DMS53 (cell line): ENCODE measurements around the gene TCIRG1.
A peak's percentile ranks its signal among the peaks of the same experiment; 100 is the strongest.

Experiments
- DNase-seq: peaks from one replicate; lab custom pipeline; 2025; lab: John Stamatoyannopoulos, UW

Gene TCIRG1

GRCh38 chr11:68036717-68037239 lies 2.0 kb upstream of the TCIRG1 start:
- no peak for DNase-seq

GRCh38 chr11:68037411-68038225 lies 1.2 kb upstream of the TCIRG1 start:
- DNase-seq = peak; percentile 54

DNA sequence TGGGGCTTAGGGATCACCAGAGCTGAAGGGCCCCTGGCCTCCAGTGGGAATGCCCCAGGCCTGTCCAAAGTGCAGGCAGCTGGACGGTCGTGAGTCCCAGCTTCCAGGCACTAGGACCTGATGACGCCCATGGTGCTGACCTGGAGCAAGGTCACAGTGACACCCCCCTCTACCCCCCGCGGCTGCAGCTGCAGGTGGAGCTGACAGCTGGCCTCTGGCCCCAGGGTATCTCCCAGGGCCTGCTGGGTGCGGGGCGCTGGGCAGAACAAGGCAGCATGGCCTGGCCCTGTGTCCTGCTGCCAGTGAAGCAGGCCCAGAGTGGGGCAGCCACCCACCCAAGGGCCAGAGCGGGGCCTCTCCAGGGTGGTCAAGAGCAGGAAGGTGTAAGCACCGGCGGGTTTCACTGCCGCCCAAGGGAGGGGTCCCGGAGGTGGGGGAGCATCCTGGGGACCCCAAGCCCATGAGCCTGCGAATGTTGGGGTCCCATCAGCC lies 553 bp upstream of the TCIRG1 start:
- DNase-seq = peak; percentile 85

- peak; percentile 72 for DNase-seq
Measured at GRCh38 chr11:68039526-68040086, 781 bp downstream of the TCIRG1 start.

DNA sequence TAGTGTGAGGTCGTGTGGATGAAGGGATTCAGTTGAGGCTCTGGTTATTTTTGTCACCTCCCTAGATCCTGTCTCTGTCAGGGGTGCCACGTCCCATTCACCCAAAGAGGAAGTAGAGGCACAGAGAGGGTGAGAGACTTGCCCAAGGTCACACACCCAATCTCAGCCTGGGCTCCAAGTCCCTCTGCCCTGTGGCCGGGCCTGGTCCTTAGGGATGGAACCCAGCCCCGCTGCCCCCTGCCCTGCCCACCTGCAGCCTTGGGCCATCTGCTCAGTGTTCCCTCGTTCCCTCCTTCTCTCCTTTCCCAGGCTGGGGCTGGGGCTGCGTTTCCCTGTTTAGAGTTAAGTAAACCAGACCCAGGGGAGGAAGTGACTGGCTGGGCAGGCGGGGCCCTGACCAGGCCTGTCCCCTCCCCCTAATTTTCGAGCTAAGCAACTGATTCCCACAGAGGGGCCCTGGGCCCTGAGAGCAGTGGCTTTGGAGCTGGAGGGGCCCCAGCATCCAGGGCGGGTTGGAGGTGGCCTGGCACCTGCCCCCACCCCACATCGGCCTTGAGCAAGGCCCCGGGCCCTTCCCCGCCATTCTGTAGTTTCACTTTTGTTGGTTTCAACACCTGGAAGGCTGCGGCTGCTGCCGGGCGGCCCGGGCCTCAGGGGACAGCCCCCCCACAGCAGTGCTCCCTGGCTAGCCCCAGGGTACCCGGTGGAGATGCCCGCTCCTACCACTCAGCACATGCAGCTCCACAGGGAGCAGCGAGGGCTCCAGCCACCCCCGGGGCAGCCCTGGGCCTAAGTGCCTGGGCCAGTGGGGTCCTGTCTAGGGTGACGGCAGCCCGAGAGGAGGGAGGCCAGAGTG lies 1.5 kb downstream of the TCIRG1 start:
- DNase-seq = peak; percentile 91

DNA sequence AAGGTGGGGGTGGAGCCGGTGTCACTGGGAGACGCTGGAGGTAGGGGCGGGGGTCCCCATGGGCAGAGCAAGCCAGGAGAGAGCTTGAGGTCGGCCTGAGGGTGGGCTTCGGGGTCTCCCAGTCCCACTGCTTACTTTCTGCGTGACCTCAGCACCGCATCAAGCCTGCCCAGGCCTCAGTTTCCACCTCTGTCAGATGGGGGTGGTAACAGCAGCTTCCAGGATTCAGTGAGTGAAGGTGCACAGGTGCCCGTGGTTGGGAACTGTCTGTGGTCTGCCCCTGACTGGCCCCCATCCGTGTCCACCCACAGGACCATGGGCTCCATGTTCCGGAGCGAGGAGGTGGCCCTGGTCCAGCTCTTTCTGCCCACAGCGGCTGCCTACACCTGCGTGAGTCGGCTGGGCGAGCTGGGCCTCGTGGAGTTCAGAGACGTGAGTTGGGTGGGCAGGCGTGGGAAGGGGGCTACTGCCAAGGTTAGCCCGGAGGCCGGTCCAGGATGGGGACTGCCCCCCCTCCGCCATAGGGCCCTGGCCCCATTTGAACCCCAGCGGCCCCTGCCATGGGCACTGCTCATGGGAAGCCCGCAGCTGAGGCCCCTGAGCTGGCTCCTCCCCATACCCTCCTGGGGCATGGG lies 2.2 kb downstream of the TCIRG1 start:
- DNase-seq = no peak

- no peak for DNase-seq
Measured at GRCh38 chr11:68041617-68042218, 2.9 kb downstream of the TCIRG1 start.

GRCh38 chr11:68042219-68043028 lies 3.6 kb downstream of the TCIRG1 start:
- DNase-seq = peak; percentile 40

DNA sequence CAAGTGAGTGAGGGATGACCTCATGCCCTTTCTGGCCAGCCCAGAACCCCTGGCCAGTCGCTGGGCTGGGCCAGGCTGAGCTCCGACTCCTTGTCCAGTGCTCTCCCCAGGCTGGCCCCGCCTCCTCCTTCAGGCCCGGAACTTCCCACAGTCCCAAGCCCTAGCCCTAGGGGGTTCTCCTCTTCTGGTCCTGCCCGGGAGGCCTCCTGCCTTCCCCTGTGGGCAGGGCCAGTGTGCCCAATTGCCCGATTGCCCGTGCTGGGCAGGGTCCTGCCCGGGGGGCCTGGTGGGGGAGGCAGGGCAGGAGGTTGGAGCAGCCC lies 4.2 kb downstream of the TCIRG1 start:
- no peak for DNase-seq

- DNase-seq = peak; percentile 46
Measured at GRCh38 chr11:68043349-68044144, 4.7 kb downstream of the TCIRG1 start.

DNA sequence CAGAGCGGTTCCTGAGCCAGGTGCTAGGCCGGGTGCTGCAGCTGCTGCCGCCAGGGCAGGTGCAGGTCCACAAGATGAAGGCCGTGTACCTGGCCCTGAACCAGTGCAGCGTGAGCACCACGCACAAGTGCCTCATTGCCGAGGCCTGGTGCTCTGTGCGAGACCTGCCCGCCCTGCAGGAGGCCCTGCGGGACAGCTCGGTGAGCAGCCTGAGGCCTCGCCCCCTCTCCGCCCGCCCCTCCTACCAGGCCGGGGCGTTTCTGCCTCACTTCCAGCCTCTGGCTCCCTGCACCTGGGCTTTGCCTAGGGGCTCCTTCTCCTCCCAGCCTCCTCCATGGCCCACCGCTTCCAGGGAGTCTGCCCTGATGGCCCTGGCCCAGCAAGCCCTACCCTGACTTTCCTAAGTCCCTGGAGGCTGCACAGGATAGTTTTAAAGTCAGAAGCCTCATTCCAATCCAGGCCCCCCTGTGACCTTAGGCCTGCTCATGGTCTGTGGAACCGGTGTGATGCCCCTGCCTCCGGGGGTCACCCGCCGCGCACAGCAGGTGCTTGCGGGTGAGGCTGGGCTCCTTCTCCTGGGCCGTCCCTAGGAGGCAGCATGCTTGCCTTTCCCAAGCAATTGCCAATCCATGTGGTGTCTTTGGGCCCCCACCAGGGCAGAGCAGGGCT lies 5.5 kb downstream of the TCIRG1 start:
- DNase-seq = peak; percentile 69

DNA sequence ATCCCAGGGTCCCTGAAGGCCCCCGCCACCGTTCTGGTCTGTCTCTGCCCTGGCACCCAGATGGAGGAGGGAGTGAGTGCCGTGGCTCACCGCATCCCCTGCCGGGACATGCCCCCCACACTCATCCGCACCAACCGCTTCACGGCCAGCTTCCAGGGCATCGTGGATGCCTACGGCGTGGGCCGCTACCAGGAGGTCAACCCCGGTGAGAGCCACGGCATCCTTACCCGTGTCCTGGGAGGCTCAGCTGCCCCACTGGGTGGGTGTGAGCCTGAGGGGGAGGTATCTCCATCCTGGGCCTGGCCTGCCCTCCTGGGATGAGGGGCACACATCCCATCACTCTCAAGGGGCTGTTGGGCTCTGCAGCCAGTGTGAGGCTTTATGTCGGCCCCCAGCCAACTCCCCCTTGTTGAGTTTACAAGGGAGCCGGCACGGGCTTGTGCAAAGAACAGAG lies 6.1 kb downstream of the TCIRG1 start:
- no peak for DNase-seq

DNA sequence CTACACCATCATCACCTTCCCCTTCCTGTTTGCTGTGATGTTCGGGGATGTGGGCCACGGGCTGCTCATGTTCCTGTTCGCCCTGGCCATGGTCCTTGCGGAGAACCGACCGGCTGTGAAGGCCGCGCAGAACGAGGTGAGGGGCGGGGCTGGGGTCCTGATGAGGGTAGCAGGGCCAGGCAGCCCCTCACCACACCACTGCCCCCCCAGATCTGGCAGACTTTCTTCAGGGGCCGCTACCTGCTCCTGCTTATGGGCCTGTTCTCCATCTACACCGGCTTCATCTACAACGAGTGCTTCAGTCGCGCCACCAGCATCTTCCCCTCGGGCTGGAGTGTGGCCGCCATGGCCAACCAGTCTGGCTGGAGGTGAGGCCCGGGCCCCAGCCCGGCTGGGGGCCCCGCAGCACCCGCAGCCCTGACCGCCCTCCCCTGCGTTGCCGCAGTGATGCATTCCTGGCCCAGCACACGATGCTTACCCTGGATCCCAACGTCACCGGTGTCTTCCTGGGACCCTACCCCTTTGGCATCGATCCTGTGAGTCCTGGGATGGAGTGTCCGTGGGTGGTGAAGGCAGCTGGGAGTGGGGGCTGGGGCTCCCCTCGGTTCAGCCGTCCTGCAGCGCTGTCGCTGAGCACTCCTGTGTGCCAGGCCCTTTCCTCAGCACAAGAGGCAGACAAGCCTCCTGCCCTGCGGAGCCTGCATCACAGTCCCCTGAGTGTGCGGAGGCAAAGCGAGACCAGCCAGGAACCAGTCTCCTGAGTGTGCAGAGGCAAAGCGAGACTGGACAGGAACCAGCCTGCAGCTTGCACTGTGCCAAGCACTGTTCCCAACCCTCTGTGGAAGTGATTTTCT lies 8.8 kb downstream of the TCIRG1 start:
- DNase-seq = no peak

- no peak for DNase-seq
Measured at GRCh38 chr11:68048681-68049508, 10.1 kb downstream of the TCIRG1 start.

DNA sequence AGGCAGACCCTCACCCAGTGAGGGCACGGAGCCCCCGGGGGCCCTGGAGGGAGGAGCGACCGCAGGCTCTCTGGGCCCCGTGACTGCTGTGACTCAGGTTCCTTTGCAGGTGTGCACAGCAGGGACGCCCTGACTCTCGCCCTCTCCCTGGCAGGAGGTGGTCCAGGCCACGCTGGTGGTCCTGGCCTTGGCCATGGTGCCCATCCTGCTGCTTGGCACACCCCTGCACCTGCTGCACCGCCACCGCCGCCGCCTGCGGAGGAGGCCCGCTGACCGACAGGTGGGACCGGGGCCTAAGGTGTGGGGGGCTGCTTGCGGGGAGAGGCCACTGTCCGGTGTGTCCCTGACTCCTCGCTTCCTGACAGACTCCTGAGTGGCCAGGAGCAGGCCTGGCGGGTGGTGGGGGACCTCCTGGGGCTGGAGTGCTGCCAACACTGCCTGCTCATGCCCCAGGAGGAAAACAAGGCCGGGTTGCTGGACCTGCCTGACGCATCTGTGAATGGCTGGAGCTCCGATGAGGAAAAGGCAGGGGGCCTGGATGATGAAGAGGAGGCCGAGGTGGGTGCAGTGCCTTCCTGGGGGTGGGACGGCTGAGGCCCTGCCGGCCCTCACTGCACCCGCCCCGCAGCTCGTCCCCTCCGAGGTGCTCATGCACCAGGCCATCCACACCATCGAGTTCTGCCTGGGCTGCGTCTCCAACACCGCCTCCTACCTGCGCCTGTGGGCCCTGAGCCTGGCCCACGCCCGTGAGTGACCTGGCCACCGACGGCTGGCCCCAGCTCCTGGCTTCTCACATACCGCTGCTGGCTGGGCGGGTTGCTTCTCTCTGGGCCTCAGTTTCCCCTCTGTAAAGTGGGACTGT lies 10.9 kb downstream of the TCIRG1 start:
- no peak for DNase-seq

GRCh38 chr11:68050371-68050841 lies 11.6 kb downstream of the TCIRG1 start:
- no peak for DNase-seq
